ENCODE data around the gene ZNF248. TPM values are rescaled to one million over a fixed set of nuclear protein-coding genes. Genes with fewer than 3 reads are reported as not detected.

Gene ZNF248
- total RNA-seq, 1 donor from 2014 or later = 13.9 TPM

DNA sequence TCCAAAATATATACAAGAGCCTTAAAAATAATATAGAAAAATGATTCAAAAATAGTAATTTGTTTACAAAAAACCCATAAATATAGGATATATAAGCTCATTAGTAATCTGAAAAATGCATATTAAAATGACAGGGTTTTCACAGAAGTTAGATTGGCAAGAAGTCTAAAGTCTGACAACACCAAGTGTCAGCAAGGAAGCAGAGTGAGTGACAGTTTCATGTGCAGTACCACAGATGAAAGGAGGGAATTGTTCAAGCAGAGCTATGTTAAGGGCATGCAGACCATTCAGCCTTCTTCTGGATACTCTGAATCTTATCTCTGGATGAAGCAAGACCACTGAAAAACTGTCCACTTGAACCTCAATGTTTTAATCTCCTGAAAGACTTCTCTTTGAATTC is 55.9 kb downstream of the ZNF248 start:
- Histone ChIP-seq H3K36me3 (no peaks in the 10 kb centered on the region), H3K27me3 (no peaks in the 10 kb centered on the region), H3K27ac (no peak overlapping the region), H3K4me1 (no peaks in the 10 kb centered on the region), H3K9me3 (peaks cover 0 to 8% of the 10 kb centered on the region in 2 donors), H3K4me3 (no peak overlapping the region)
- TF ChIP-seq, protein P1, sequence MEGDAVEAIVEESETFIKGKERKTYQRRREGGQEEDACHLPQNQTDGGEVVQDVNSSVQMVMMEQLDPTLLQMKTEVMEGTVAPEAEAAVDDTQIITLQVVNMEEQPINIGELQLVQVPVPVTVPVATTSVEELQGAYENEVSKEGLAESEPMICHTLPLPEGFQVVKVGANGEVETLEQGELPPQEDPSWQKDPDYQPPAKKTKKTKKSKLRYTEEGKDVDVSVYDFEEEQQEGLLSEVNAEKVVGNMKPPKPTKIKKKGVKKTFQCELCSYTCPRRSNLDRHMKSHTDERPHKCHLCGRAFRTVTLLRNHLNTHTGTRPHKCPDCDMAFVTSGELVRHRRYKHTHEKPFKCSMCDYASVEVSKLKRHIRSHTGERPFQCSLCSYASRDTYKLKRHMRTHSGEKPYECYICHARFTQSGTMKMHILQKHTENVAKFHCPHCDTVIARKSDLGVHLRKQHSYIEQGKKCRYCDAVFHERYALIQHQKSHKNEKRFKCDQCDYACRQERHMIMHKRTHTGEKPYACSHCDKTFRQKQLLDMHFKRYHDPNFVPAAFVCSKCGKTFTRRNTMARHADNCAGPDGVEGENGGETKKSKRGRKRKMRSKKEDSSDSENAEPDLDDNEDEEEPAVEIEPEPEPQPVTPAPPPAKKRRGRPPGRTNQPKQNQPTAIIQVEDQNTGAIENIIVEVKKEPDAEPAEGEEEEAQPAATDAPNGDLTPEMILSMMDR (IDR thresholded peaks at IDR 0.05) = no peak
- no peak for DNase-seq (ENCODE audit: low spot score in 2 of 2)
- intact Hi-C loops (cut with DNase I) = no loop called here

- Histone ChIP-seq H3K36me3 (peaks cover 0 to 2% of the 10 kb centered on the region in 2 donors), H3K27me3 (no peaks in the 10 kb centered on the region), H3K27ac (no peak overlapping the region), H3K9me3 (peaks cover 16 to 41% of the 10 kb centered on the region in 2 donors), H3K4me1 (no peaks in the 10 kb centered on the region), H3K4me3 (no peak overlapping the region)
- intact Hi-C loops (cut with DNase I) = no loop called here
- DNase-seq (ENCODE audit: low spot score in 2 of 2) = no peak
- TF ChIP-seq, protein P1 (IDR thresholded peaks at IDR 0.05) = no peak
Measured at GRCh38 chr10:37794305-37794976, 63.0 kb downstream of the ZNF248 start.

DNA sequence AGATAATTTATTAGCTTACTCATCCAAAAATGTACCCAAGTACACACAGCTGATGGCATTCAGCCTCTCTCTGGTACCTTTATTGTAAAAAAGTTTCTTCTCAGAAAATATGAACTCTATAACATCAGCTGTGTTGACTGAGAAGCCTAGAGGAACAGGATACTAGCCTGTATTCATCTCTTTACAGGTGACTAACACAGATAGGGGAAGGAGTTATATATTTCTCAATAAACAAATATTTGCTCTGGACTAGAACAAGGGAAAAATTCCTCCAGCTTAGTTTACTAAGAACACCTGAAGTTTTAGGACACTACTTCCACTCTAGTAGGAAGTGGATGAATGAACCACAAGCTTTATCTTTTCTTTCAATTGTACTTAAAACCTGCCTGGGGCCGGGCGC is 67.8 kb downstream of the ZNF248 start:
- H3K9me3 ChIP-seq = peaks cover 10 to 49% of the 10 kb centered on the region in 2 donors
- no peak overlapping the region for H3K4me3 ChIP-seq
- TF ChIP-seq, protein P1 (IDR thresholded peaks at IDR 0.05) = no peak
- H3K36me3 ChIP-seq = peaks cover 0 to 2% of the 10 kb centered on the region in 2 donors
- no peak for DNase-seq (ENCODE audit: low spot score in 2 of 2)
- no peaks in the 10 kb centered on the region for H3K4me1 ChIP-seq
- intact Hi-C loops (cut with DNase I) = no loop called here
- no peak overlapping the region for H3K27ac ChIP-seq
- H3K27me3 ChIP-seq = no peaks in the 10 kb centered on the region

DNA sequence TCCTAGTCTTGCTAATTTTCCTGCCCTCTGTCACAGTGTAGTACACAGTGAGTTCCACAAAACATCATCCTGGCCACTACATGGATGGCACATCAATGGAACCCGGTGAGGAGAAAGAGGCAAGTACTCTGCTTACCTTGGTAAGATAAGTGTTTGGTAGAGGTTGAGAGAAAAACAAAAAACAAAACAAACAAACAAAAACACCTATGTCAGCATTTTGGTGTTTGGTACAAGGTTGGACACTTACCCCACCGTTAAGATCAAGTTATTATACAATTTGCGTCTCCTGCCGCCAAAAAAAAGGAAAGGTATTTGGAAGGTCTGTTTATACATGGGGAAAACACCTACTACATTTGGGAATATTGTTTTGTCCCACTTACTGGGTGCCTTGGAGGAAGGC is 72.7 kb downstream of the ZNF248 start:
- peaks cover 0 to 57% of the 10 kb centered on the region in 2 donors for H3K9me3 ChIP-seq
- intact Hi-C loops (cut with DNase I) = no loop called here
- TF ChIP-seq, protein P1 (IDR thresholded peaks at IDR 0.05) = no peak

DNA sequence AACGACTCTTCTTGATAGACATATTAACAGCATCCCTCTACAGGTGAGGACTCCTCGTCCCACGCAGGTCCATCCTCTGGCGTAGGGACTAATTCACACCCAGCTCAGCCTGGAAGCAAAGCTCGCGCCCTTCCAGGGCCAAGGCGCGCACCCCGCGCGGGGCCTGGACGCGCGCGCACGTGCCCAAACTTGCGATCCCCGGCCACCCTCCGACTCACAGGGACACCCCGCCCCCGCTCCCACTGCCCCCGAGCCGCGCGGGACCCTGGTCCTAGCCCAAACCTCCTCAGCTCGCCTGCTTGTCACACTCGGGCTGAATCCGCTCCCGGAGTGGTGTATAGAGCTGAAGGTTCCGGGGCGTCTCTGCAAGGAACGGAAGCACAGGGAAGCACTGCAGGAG is 76.9 kb downstream of the ZNF248 start:
- no peaks in the 10 kb centered on the region for H3K36me3 ChIP-seq
- no peak overlapping the region for H3K4me3 ChIP-seq
- H3K27me3 ChIP-seq = no peaks in the 10 kb centered on the region
- DNase-seq (ENCODE audit: low spot score in 2 of 2) = no peak
- TF ChIP-seq, protein P1 (IDR thresholded peaks at IDR 0.05) = no peak
- intact Hi-C loops (cut with DNase I) = no loop called here
- H3K9me3 ChIP-seq = peaks cover 0 to 40% of the 10 kb centered on the region in 2 donors
- no peak overlapping the region for H3K27ac ChIP-seq
- no peaks in the 10 kb centered on the region for H3K4me1 ChIP-seq

More for the DNA sequence above, 72.7 kb downstream of the ZNF248 start:
- no peaks in the 10 kb centered on the region for H3K4me1 ChIP-seq
- H3K4me3 ChIP-seq = no peak overlapping the region
- H3K27me3 ChIP-seq = no peaks in the 10 kb centered on the region
- H3K36me3 ChIP-seq = no peaks in the 10 kb centered on the region
- no peak overlapping the region for H3K27ac ChIP-seq
- DNase-seq (ENCODE audit: low spot score in 2 of 2) = no peak
